GM12878 (cell line): Measurements from ENCODE around the gene XG. TPM values are rescaled to one million over a fixed set of nuclear protein-coding genes. Genes with fewer than 3 reads are reported as not detected.

Experiments
- ASH2L ChIP-seq: fragments of 300-600, 200-600 bp; sonication (generic); IDR thresholded peaks from 2 replicates; pipeline ENCODE4 v1.6.1; 2017; ENCODE audit warnings: low read depth, mild to moderate bottlenecking, borderline replicate concordance
- ATF3 ChIP-seq: IDR thresholded peaks from 2 replicates; pipeline ENCODE4 v1.6.1; 2011; ENCODE audit warnings: low read depth, mild to moderate bottlenecking, low read length, moderate library complexity, borderline replicate concordance; ENCODE audit errors: extremely low read depth
- ELK1 ChIP-seq: IDR thresholded peaks from 2 replicates; pipeline ENCODE4 v1.6.1; 2012; ENCODE audit warnings: low read depth, low read length, improper control_type of control experiment
- EP300 ChIP-seq, 2 experiments: fragments of 150-350 bp in 1 of 2; IDR thresholded peaks; 2 replicates each; pipeline ENCODE4 v1.6.1; 2011 to 2012; ENCODE audit warnings: low read depth in 2 of 2, low read length in 2 of 2, borderline replicate concordance in 1 of 2, improper control_type of control experiment in 1 of 2, inconsistent platforms in 1 of 2; ENCODE audit not compliant: control insufficient read depth in 1 of 2
- EZH2 ChIP-seq: IDR thresholded peaks from 2 replicates; pipeline ENCODE4 v1.6.1; 2012; ENCODE audit warnings: low read depth, mild to moderate bottlenecking, control low read depth, inconsistent platforms, low read length, borderline replicate concordance; ENCODE audit not compliant: control insufficient read depth
- FOXM1 ChIP-seq: IDR thresholded peaks from 2 replicates; pipeline ENCODE4 v1.6.1; 2012; ENCODE audit warnings: low read depth, mild to moderate bottlenecking, inconsistent platforms, low read length, moderate library complexity
- GABPA ChIP-seq: IDR thresholded peaks from 2 replicates; pipeline ENCODE4 v1.6.1; 2014; ENCODE audit warnings: antibody characterized with exemption, low read depth, mild to moderate bottlenecking, inconsistent platforms
- IKZF1 ChIP-seq: fragments of 450-650 bp; conservative IDR thresholded peaks from 2 replicates; pipeline ENCODE4 v1.6.1; 2017; ENCODE audit warnings: antibody characterized with exemption, mild to moderate bottlenecking
- MEF2A ChIP-seq: IDR thresholded peaks from 2 replicates; pipeline ENCODE4 v1.6.1; 2011; ENCODE audit warnings: low read depth, mild to moderate bottlenecking, low read length, moderate library complexity; ENCODE audit not compliant: insufficient read depth
- MYC ChIP-seq: IDR thresholded peaks from 2 replicates; pipeline ENCODE4 v1.6.1; 2011; ENCODE audit warnings: mild to moderate bottlenecking, low read length, moderate library complexity, inconsistent platforms; ENCODE audit not compliant: insufficient read depth, insufficient replicate concordance, insufficient read length, severe bottlenecking
- NFYB ChIP-seq: IDR thresholded peaks from 2 replicates; pipeline ENCODE4 v1.6.1; 2011; ENCODE audit warnings: low read depth, mild to moderate bottlenecking, low read length, improper control_type of control experiment, moderate library complexity; ENCODE audit not compliant: insufficient read depth
- RELB ChIP-seq: fragments of 450-650 bp; IDR thresholded peaks from 2 replicates; pipeline ENCODE4 v1.6.1; 2017; ENCODE audit warnings: low read depth, mild to moderate bottlenecking, moderate library complexity
- RUNX3 ChIP-seq: IDR thresholded peaks from 2 replicates; pipeline ENCODE4 v1.6.1; 2012; ENCODE audit warnings: low read length, inconsistent platforms
- TAF1 ChIP-seq: IDR thresholded peaks from 2 replicates; pipeline ENCODE4 v1.6.1; 2011; ENCODE audit warnings: mild to moderate bottlenecking, low read depth, low read length, borderline replicate concordance
- TARDBP ChIP-seq: IDR thresholded peaks from 2 replicates; pipeline ENCODE4 v1.6.1; 2016; ENCODE audit warnings: borderline replicate concordance
- USF1 ChIP-seq: IDR thresholded peaks from 2 replicates; pipeline ENCODE4 v1.6.1; 2011; ENCODE audit warnings: borderline replicate concordance, low read depth, mild to moderate bottlenecking, moderate library complexity, mixed read lengths, low read length; ENCODE audit not compliant: insufficient read depth; ENCODE audit errors: extremely low read length
- YBX1 ChIP-seq: fragments of 450-650 bp; IDR thresholded peaks from 2 replicates; pipeline ENCODE4 v1.6.1; 2016; ENCODE audit warnings: antibody characterized with exemption
- YY1 ChIP-seq: IDR thresholded peaks from 2 replicates; pipeline ENCODE4 v1.6.1; 2011; ENCODE audit warnings: low read depth, mild to moderate bottlenecking, low read length
- ZBED1 ChIP-seq: IDR thresholded peaks from 2 replicates; pipeline ENCODE4 v1.6.1; 2016; ENCODE audit warnings: borderline replicate concordance
- ZNF384 ChIP-seq: IDR thresholded peaks from 2 replicates; pipeline ENCODE4 v1.6.1; 2012; ENCODE audit warnings: low read depth, mild to moderate bottlenecking, low read length, improper control_type of control experiment, borderline replicate concordance
- ZZZ3 ChIP-seq: IDR thresholded peaks from 2 replicates; pipeline ENCODE4 v1.6.1; 2011; ENCODE audit warnings: low read depth; ENCODE audit not compliant: control insufficient read depth, insufficient read length
- polyA plus RNA-seq, 11 experiments: library from polyadenylated mRNA; depleted of rRNA in 4 of 11; unstranded in 6 of 11; stranded (reverse) in 5 of 11; fragments of >200 nt; fragmentation: Nextera tagmentation in 4 of 11; fragmentation: Illumina TruSeq in 1 of 11; extraction: Ambion mirVana in 4 of 11; extraction: Trizol in 1 of 11; gene quantifications; 1 replicate in 1 of 11; 2 replicates in 10 of 11; pipeline versions ENCODE4 v1.2.1 to v1.2.3, GENCODE V29; 2011 to 2016; ENCODE audit warnings: inconsistent platforms in 2 of 11, missing spikeins in 2 of 11, low read depth in 1 of 11
- total RNA-seq, 4 experiments: library from RNA; depleted of rRNA in 3 of 4; stranded (reverse); fragments of >200 nt in 3 of 4; fragmentation: Illumina TruSeq in 1 of 4; extraction: Trizol in 1 of 4; gene quantifications; 2 replicates each; pipeline versions ENCODE4 v1.2.1 to v1.2.3, GENCODE V29; 2013 to 2021
- TF ChIP-seq, protein P1 (sequence below): fragments of 450-650 bp; IDR thresholded peaks from 2 replicates; pipeline ENCODE4 v1.6.1; 2017; ENCODE audit warnings: mild to moderate bottlenecking, moderate library complexity

Gene XG
- total and polyA plus RNA-seq, 10 of the 15 experiments (the other 5 are each of a cell fraction or from before 2014, with no cell fraction given) = not detected

GRCh38 chrX:2707334-2707760, 44.5 kb upstream of the XG start (continued):
- TF ChIP-seq, protein P1, sequence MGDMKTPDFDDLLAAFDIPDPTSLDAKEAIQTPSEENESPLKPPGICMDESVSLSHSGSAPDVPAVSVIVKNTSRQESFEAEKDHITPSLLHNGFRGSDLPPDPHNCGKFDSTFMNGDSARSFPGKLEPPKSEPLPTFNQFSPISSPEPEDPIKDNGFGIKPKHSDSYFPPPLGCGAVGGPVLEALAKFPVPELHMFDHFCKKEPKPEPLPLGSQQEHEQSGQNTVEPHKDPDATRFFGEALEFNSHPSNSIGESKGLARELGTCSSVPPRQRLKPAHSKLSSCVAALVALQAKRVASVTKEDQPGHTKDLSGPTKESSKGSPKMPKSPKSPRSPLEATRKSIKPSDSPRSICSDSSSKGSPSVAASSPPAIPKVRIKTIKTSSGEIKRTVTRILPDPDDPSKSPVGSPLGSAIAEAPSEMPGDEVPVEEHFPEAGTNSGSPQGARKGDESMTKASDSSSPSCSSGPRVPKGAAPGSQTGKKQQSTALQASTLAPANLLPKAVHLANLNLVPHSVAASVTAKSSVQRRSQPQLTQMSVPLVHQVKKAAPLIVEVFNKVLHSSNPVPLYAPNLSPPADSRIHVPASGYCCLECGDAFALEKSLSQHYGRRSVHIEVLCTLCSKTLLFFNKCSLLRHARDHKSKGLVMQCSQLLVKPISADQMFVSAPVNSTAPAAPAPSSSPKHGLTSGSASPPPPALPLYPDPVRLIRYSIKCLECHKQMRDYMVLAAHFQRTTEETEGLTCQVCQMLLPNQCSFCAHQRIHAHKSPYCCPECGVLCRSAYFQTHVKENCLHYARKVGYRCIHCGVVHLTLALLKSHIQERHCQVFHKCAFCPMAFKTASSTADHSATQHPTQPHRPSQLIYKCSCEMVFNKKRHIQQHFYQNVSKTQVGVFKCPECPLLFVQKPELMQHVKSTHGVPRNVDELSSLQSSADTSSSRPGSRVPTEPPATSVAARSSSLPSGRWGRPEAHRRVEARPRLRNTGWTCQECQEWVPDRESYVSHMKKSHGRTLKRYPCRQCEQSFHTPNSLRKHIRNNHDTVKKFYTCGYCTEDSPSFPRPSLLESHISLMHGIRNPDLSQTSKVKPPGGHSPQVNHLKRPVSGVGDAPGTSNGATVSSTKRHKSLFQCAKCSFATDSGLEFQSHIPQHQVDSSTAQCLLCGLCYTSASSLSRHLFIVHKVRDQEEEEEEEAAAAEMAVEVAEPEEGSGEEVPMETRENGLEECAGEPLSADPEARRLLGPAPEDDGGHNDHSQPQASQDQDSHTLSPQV = no peak
- TF ChIP-seq NFYB (no peak), IKZF1 (0 out of 2 replicates have a peak, but pooled peaks have one; percentile 13), ZZZ3 (no peak), EZH2 (no peak), RELB (peak; percentile 77; the same call in 1 of the 2 replicates), GABPA (peak; percentile 72), USF1 (peak; percentile 30), MYC (no peak), RUNX3 (peak; percentile 27; the same call in 1 of the 2 replicates), FOXM1 (no peak; the same call in 1 of the 2 replicates), ELK1 (no peak), TAF1 (no peak; the same call in 1 of the 2 replicates), EP300 (IDR thresholded peaks at IDR 0.05; ENCODE audit: borderline replicate concordance in 1 of 2, control insufficient read depth in 1 of 2, low read depth in 2 of 2, low read length in 2 of 2) (peak; percentile 15 to 78; a peak in 1 of 4 replicates), ASH2L (no peak), ATF3 (no peak), TARDBP (no peak), ZBED1 (no peak), YY1 (no peak), YBX1 (no peak), MEF2A (no peak), ZNF384 (peak; percentile 58; the same call in 1 of the 2 replicates)
